Keratinocyte (primary cell): ENCODE results near the gene NF2. TPM values are rescaled to one million over a fixed set of nuclear protein-coding genes. Genes with fewer than 3 reads are reported as not detected.

Source experiments
- DNase-seq: peaks from one replicate; pipeline ENCODE4 v3.0.0-alpha.2; 2011; ENCODE audit warnings: low read depth, missing footprints, low spot score
- FAIRE-seq: peaks from 2 replicates; lab custom pipeline; 2011; peaks lifted over from hg19 to GRCh38; lab: Jason Lieb, UNC
- H2AFZ ChIP-seq: 2 replicates; pipeline ENCODE4 v1.6.0; 2012; ENCODE audit warnings: low read length, control low read depth, inconsistent platforms; ENCODE audit not compliant: control insufficient read depth
- H3K27ac ChIP-seq: 2 replicates; pipeline ENCODE4 v1.5.1; 2011; ENCODE audit warnings: low read length; ENCODE audit not compliant: control insufficient read depth, insufficient read depth
- H3K27me3 ChIP-seq: 3 replicates; pipeline ENCODE4 v1.6.0; 2011; ENCODE audit warnings: low read length; ENCODE audit not compliant: control insufficient read depth, insufficient read depth; ENCODE audit errors: extremely low read depth
- H3K36me3 ChIP-seq, 2 experiments: 2 replicates in 1 of 2; 3 replicates in 1 of 2; pipeline ENCODE4 v1.5.1; 2011; ENCODE audit warnings: low read length in 2 of 2, mild to moderate bottlenecking in 1 of 2; ENCODE audit not compliant: control insufficient read depth in 2 of 2, insufficient read depth in 2 of 2; ENCODE audit errors: extremely low read depth in 1 of 2
- H3K4me1 ChIP-seq: 3 replicates; pipeline ENCODE4 v1.5.1; 2011; ENCODE audit warnings: low read length; ENCODE audit not compliant: control insufficient read depth, insufficient read depth; ENCODE audit errors: extremely low read depth
- H3K4me2 ChIP-seq: 3 replicates; pipeline ENCODE4 v1.6.0; 2011; ENCODE audit warnings: low read depth, low read length; ENCODE audit not compliant: control insufficient read depth, insufficient read depth; ENCODE audit errors: extremely low read depth
- H3K4me3 ChIP-seq, 3 experiments: fragments of 200-600 bp in 1 of 3; sonication (generic) in 1 of 3; 2 replicates in 2 of 3; 3 replicates in 1 of 3; pipeline ENCODE4 v1.5.1; 2011 to 2016; ENCODE audit warnings: low read length in 3 of 3, mild to moderate bottlenecking in 3 of 3, control low read depth in 2 of 3, inconsistent platforms in 1 of 3, low read depth in 1 of 3, mixed read lengths in 1 of 3, mixed run types in 1 of 3, moderate library complexity in 1 of 3; ENCODE audit not compliant: control insufficient read depth in 2 of 3, insufficient read depth in 2 of 3; ENCODE audit errors: extremely low read depth in 1 of 3
- H3K79me2 ChIP-seq: 2 replicates; pipeline ENCODE4 v1.6.0; 2012; ENCODE audit warnings: low read length; ENCODE audit not compliant: control insufficient read depth, insufficient read depth
- H3K9ac ChIP-seq: 3 replicates; pipeline ENCODE4 v1.6.0; 2011; ENCODE audit warnings: low read length; ENCODE audit not compliant: control insufficient read depth, insufficient read depth; ENCODE audit errors: extremely low read depth
- H3K9me1 ChIP-seq: 3 replicates; pipeline ENCODE4 v1.6.0; 2011; ENCODE audit warnings: low read length; ENCODE audit not compliant: control insufficient read depth, insufficient read depth; ENCODE audit errors: extremely low read depth
- H3K9me3 ChIP-seq: 2 replicates; pipeline ENCODE4 v1.5.1; 2012; ENCODE audit warnings: low read depth, low read length; ENCODE audit not compliant: control insufficient read depth
- H4K20me1 ChIP-seq: 3 replicates; pipeline ENCODE4 v1.6.0; 2011; ENCODE audit warnings: low read length; ENCODE audit not compliant: control insufficient read depth, insufficient read depth; ENCODE audit errors: extremely low read depth
- EZH2 ChIP-seq: IDR thresholded peaks from one replicate; pipeline ENCODE4 v1.6.1; 2012; ENCODE audit warnings: inconsistent platforms, mild to moderate bottlenecking, low read length, moderate library complexity
- dilution Hi-C: fragments of 300-500 bp; cut with MboI; formaldehyde crosslinking; loops from one replicate; pipeline ENCODE4 v1.7.0; 2020; ENCODE audit warnings: low sequenced_read_pairs; ENCODE audit not compliant: extremely low pct_ligation_motif_present
- polyA plus RNA-seq, 5 experiments: library from polyadenylated mRNA; depleted of rRNA in 3 of 5; stranded (reverse) in 3 of 5; stranded (forward) in 1 of 5; unstranded in 1 of 5; fragments of >200 nt; gene quantifications; 1 replicate in 1 of 5; 2 replicates in 3 of 5; 3 replicates in 1 of 5; pipeline versions ENCODE4 v1.2.1 to v1.2.3, GENCODE V29; 2011 to 2012; ENCODE audit warnings: missing spikeins in 2 of 5, low read depth in 1 of 5, low replicate concordance in 1 of 5
- TF ChIP-seq, protein P1 (sequence below), 3 experiments: IDR thresholded peaks in 1 of 3; conservative IDR thresholded peaks in 1 of 3; optimal IDR thresholded peaks in 1 of 3; 2 replicates in 2 of 3; 3 replicates in 1 of 3; pipeline versions ENCODE3 to v1.5.1; 2011; ENCODE audit warnings: low read length in 3 of 3, mild to moderate bottlenecking in 3 of 3, moderate library complexity in 2 of 3, control low read depth in 1 of 3, inconsistent platforms in 1 of 3; ENCODE audit not compliant: insufficient read depth in 2 of 3; ENCODE audit errors: extremely low read depth in 1 of 3

The NF2 gene
- polyA plus RNA-seq, 1 donor (not counting 4 experiments of a cell fraction or from before 2014, with no cell fraction given) = 50.2 TPM

DNA sequence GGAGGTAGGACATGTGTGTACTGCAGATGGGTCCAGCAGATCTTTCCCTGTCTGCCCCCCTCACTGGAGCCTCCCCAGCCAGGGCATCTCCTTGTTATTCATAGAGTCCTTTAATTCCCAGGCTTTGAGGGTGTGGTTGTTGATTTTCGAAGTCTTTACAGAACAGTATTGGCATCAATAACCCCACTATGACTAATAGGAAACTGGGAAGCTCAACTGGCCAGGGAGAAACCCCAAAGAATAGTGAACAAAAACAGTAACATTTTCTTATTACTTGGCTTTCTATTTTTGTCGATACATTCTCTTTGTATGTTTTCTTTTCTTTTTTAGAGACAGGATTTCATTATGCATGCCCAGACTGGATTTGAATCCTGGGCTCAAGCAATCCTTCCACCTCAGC, 57.9 kb downstream of the NF2 start:
- peak overlapping the region; percentile 80 for H3K27ac ChIP-seq
- peaks cover 20% of the 10 kb centered on the region for H3K4me1 ChIP-seq
- peak overlapping the region in 2 of 3 experiments; percentile 29 to 40 for H3K4me3 ChIP-seq
- no peaks in the 10 kb centered on the region for H3K9me3 ChIP-seq
- H2AFZ ChIP-seq = no peak overlapping the region
- no peaks in the 10 kb centered on the region for H3K27me3 ChIP-seq
- peaks cover 23 to 26% of the 10 kb centered on the region in 2 experiments for H3K36me3 ChIP-seq
- TF ChIP-seq EZH2 = no peak
- TF ChIP-seq, protein P1, sequence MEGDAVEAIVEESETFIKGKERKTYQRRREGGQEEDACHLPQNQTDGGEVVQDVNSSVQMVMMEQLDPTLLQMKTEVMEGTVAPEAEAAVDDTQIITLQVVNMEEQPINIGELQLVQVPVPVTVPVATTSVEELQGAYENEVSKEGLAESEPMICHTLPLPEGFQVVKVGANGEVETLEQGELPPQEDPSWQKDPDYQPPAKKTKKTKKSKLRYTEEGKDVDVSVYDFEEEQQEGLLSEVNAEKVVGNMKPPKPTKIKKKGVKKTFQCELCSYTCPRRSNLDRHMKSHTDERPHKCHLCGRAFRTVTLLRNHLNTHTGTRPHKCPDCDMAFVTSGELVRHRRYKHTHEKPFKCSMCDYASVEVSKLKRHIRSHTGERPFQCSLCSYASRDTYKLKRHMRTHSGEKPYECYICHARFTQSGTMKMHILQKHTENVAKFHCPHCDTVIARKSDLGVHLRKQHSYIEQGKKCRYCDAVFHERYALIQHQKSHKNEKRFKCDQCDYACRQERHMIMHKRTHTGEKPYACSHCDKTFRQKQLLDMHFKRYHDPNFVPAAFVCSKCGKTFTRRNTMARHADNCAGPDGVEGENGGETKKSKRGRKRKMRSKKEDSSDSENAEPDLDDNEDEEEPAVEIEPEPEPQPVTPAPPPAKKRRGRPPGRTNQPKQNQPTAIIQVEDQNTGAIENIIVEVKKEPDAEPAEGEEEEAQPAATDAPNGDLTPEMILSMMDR (optimal IDR thresholded peaks at IDR 0.05 in 1 of 3, IDR thresholded peaks at IDR 0.05 in 1 of 3, conservative IDR thresholded peaks at IDR 0.05 in 1 of 3; ENCODE audit: extremely low read depth in 1 of 3, insufficient read depth in 2 of 3, low read length in 3 of 3) = no peak
- dilution Hi-C loops = no loop called here
- H3K9me1 ChIP-seq = no peaks in the 10 kb centered on the region
- peak overlapping the region; percentile 57 for H3K9ac ChIP-seq
- FAIRE-seq = peak; percentile 75
- no peaks in the 10 kb centered on the region for H4K20me1 ChIP-seq
- no peak for DNase-seq
- peak overlapping the region; percentile 80 for H3K4me2 ChIP-seq
- no peaks in the 10 kb centered on the region for H3K79me2 ChIP-seq

DNA sequence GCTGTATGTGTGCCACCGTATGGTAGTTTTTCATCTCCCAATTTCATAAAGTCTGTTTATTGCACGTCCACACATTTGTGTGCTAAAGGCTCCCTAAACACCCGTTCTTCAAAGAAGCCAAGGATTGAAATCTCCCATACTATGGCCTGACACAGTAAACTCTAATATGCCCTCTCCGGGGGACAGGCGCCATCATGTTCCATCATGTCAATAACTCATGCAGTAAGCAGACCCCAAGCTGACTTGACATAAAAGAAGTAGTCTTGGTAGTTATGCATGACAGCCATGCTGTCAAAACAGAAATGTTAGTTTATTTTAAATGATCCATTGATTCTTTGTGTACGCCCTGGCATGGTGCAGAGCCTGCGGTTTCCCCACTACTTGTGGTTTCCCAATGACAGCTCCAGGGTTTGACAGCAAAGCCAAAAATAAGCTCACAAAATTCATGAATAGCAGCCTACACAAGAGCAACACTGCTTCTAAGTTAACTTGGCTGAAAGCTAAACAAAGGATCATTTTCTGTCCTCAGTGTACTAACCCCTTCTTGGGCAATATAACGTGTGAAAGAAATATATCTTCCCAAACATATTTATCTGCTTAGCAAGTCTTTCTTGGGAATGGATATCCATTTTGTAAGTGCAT, 59.9 kb downstream of the NF2 start:
- no peak for FAIRE-seq
- Histone ChIP-seq H3K79me2 (no peaks in the 10 kb centered on the region), H4K20me1 (no peaks in the 10 kb centered on the region), H3K4me1 (peaks cover 20% of the 10 kb centered on the region), H3K9me1 (no peaks in the 10 kb centered on the region), H2AFZ (no peak overlapping the region), H3K27me3 (no peaks in the 10 kb centered on the region), H3K9ac (no peak overlapping the region), H3K9me3 (no peaks in the 10 kb centered on the region), H3K36me3 (peaks cover 23 to 30% of the 10 kb centered on the region in 2 experiments), H3K4me3 (no peak overlapping the region), H3K4me2 (no peak overlapping the region), H3K27ac (no peak overlapping the region)
- no peak for DNase-seq
- dilution Hi-C loops = no loop called here
- TF ChIP-seq EZH2 = no peak
- TF ChIP-seq, protein P1 (optimal IDR thresholded peaks at IDR 0.05 in 1 of 3, IDR thresholded peaks at IDR 0.05 in 1 of 3, conservative IDR thresholded peaks at IDR 0.05 in 1 of 3; ENCODE audit: extremely low read depth in 1 of 3, insufficient read depth in 2 of 3, low read length in 3 of 3) = no peak
